ENCODE measurements around the gene DSCAML1.

DSCAML1 gene

DNA sequence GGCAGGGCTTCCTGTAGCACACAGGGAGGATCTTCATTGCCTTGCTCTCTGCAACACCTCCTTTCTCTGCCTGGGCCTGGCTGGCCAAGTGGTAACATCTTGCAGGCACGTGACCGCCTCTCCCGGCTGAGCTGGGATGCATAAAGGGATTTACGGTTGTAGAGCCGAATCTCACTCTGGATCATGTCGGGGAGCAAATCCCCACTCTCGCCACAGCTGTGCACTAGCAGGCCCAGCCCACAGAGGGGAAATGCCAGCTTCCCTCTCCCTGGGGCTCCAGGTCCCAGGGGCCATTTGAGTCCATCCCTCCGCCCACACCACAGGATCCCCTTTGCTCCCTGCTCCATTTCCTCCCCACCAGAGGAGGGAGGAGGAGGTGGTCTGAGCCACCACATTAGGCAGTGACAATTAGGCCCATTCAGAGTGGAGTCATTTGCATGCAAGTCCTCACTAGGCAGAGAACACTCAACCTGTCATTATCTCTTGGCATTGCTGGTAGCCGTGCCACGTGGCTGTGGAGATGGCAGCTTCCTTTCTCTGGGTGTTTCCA, 196.7 kb downstream of the DSCAML1 start:
- Histone ChIP-seq H3K4me3 (ENCODE audit: low read length) (no peak overlapping the region), H3K27ac (ENCODE audit: low read length) (no peak overlapping the region), H3K36me3 (ENCODE audit: control insufficient read depth, insufficient read depth, low read length) (no peaks in the 10 kb centered on the region), H3K27me3 (ENCODE audit: control insufficient read depth, insufficient read depth, low read length) (no peaks in the 10 kb centered on the region), H3K9me3 (ENCODE audit: control insufficient read depth, insufficient read depth, low read length) (no peaks in the 10 kb centered on the region), H3K4me1 (ENCODE audit: control insufficient read depth, insufficient read depth, low read length) (peaks cover 7% of the 10 kb centered on the region)
- no CpG with 5 or more reads among the region's 10 CpGs for WGBS (ENCODE audit: insufficient coverage, insufficient read length)
- no peak for DNase-seq (ENCODE audit: low read depth, low spot score)

DNA sequence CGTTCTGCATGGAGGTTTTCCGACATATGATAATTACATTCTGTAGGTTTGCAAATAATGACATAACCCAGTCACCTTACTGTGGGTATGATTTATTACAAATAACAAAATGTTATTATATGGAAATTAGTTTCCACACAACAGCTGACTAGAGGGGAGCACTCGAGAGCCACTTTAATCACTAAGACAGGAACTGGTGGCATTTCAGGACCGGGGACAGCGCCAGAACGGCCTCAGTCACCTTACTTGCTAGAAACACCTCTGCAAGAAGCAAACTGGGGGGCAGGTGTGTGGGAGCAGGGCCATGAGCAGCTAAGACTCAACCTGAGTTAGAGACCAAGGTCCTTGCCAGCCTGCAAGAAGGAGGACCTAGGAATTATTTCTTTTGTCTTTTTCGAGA, 199.9 kb downstream of the DSCAML1 start:
- H3K4me1 ChIP-seq (ENCODE audit: control insufficient read depth, insufficient read depth, low read length), result peaks cover 7% of the 10 kb centered on the region
- DNase-seq (ENCODE audit: low read depth, low spot score), result no peak
- no peaks in the 10 kb centered on the region for H3K9me3 ChIP-seq (ENCODE audit: control insufficient read depth, insufficient read depth, low read length)
- no CpG with 5 or more reads among the region's 7 CpGs for WGBS (ENCODE audit: insufficient coverage, insufficient read length)
- H3K27me3 ChIP-seq (ENCODE audit: control insufficient read depth, insufficient read depth, low read length), result no peaks in the 10 kb centered on the region
- H3K36me3 ChIP-seq (ENCODE audit: control insufficient read depth, insufficient read depth, low read length), result no peaks in the 10 kb centered on the region
- no peak overlapping the region for H3K27ac ChIP-seq (ENCODE audit: low read length)
- H3K4me3 ChIP-seq (ENCODE audit: low read length), result no peak overlapping the region

DNA sequence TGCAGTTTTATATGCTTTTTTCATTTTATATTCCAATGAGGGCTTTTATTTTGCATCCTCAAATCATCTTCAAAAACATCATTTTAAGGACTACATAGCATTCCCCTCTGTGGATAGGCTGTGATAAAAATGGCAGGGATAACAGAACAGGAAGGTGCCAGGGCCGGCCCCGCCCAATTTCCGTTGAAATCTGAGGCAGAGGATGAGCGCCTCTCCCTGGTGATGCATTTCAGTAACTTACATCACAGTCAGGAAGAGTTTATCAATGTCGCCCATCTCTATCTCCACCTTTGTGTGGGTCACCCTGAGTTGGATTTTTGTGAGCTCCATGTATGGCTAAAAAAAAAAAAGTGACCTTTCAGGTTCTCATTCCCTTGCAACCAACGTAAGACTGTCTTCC, 201.6 kb downstream of the DSCAML1 start:
- peaks cover 2% of the 10 kb centered on the region; the same call in 1 of the 2 replicates for H3K4me1 ChIP-seq (ENCODE audit: control insufficient read depth, insufficient read depth, low read length)
- no peak for DNase-seq (ENCODE audit: low read depth, low spot score)
- H3K27me3 ChIP-seq (ENCODE audit: control insufficient read depth, insufficient read depth, low read length), result no peaks in the 10 kb centered on the region
- H3K4me3 ChIP-seq (ENCODE audit: low read length), result no peak overlapping the region
- H3K36me3 ChIP-seq (ENCODE audit: control insufficient read depth, insufficient read depth, low read length), result no peaks in the 10 kb centered on the region
- H3K27ac ChIP-seq (ENCODE audit: low read length), result no peak overlapping the region
- no CpG with 5 or more reads among the region's 6 CpGs for WGBS (ENCODE audit: insufficient coverage, insufficient read length)
- H3K9me3 ChIP-seq (ENCODE audit: control insufficient read depth, insufficient read depth, low read length), result no peaks in the 10 kb centered on the region

DNA sequence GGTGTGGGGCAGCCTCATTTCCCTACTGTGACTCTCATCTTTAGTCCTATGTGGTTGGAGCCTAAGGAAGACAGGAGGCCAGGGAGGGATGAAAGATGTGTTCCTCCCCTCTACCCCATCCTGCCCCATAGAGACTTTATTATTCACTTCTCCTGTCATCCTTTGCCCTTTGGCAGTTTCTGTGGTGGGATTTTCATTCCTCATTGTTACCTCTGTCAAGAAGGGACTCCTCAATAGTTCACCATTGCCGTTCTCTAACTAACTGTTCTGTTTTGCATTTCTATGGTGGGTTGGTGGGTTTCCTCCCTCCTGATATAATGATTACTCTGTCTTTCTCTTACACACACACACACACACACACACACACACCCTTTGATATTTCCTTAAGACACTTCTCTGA, 202.3 kb downstream of the DSCAML1 start:
- DNase-seq (ENCODE audit: low read depth, low spot score), result no peak
- WGBS (ENCODE audit: insufficient coverage, insufficient read length), result no CpG with 5 or more reads among the region's 1 CpG
- H3K27ac ChIP-seq (ENCODE audit: low read length), result no peak overlapping the region
- H3K4me1 ChIP-seq (ENCODE audit: control insufficient read depth, insufficient read depth, low read length), result no peaks in the 10 kb centered on the region
- no peak overlapping the region for H3K4me3 ChIP-seq (ENCODE audit: low read length)
- no peaks in the 10 kb centered on the region for H3K36me3 ChIP-seq (ENCODE audit: control insufficient read depth, insufficient read depth, low read length)
- H3K9me3 ChIP-seq (ENCODE audit: control insufficient read depth, insufficient read depth, low read length), result no peaks in the 10 kb centered on the region
- H3K27me3 ChIP-seq (ENCODE audit: control insufficient read depth, insufficient read depth, low read length), result no peaks in the 10 kb centered on the region

GRCh38 chr11:117593065-117593464, 204.0 kb downstream of the DSCAML1 start:
- Histone ChIP-seq H3K36me3 (ENCODE audit: control insufficient read depth, insufficient read depth, low read length) (no peaks in the 10 kb centered on the region), H3K27ac (ENCODE audit: low read length) (no peak overlapping the region), H3K27me3 (ENCODE audit: control insufficient read depth, insufficient read depth, low read length) (no peaks in the 10 kb centered on the region), H3K4me1 (ENCODE audit: control insufficient read depth, insufficient read depth, low read length) (no peaks in the 10 kb centered on the region), H3K9me3 (ENCODE audit: control insufficient read depth, insufficient read depth, low read length) (no peaks in the 10 kb centered on the region), H3K4me3 (ENCODE audit: low read length) (no peak overlapping the region)
- WGBS (ENCODE audit: insufficient coverage, insufficient read length), result no CpG with 5 or more reads among the region's 10 CpGs
- DNase-seq (ENCODE audit: low read depth, low spot score), result no peak

DNA sequence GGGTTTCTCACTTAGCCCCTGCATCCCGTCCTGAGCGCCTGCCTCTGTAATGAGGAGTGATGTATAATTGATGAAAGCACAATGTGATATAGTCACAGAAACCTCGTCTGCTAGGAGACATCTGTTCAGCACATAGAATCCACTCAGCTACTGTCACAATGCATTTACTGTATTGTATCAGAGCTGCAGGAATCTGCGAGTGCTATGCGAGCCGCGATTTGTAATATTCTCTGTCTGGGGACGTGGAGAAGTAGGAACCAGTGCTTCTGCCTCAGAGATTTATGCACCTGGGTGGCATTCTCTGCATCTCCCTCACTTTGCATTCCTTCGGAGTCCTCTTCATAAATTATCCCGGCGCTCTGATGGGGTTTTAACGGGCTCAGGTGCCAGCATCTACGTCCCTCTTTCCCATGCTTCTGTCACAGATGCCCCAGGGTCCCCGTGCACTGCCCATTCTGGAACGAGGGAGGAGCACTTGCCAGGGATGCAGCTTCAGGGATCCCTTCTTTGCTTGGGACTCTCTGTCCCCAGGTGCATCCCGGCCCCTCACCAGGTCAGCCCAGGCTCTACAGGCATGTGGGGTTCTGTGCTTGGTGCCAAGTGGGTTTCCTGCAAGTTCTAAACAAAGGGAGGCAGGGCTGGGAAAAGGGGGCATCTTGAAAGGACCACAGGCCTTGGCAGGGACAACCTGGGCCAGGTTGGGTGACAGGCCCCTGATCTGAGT, 205.5 kb downstream of the DSCAML1 start:
- Histone ChIP-seq H3K27me3 (ENCODE audit: control insufficient read depth, insufficient read depth, low read length) (no peaks in the 10 kb centered on the region), H3K36me3 (ENCODE audit: control insufficient read depth, insufficient read depth, low read length) (no peaks in the 10 kb centered on the region)
- WGBS (ENCODE audit: insufficient coverage, insufficient read length), result no CpG with 5 or more reads among the region's 16 CpGs

DNA sequence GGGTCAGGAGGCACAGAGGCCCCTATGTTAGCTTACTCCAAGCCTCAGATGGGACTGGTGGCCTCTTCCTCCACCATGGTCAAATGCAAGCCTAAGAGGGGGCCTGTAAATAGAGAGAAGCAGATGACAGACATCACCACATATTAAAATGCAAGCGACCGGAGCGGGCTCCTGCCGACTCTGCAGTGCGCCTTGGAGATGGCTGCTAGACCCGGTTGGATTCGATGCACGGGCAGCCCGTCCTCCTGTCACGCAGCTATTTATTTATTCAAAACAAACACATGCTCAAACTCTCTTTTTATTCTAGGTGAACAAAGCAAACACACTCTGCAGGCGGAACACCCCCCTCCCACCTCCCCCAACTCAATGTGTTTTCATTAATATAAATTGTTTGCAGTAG, 208.0 kb downstream of the DSCAML1 start:
- no peak for DNase-seq (ENCODE audit: low read depth, low spot score)
- H3K9me3 ChIP-seq (ENCODE audit: control insufficient read depth, insufficient read depth, low read length), result no peaks in the 10 kb centered on the region
- H3K4me1 ChIP-seq (ENCODE audit: control insufficient read depth, insufficient read depth, low read length), result peaks cover 1% of the 10 kb centered on the region; the same call in 1 of the 2 replicates
- H3K36me3 ChIP-seq (ENCODE audit: control insufficient read depth, insufficient read depth, low read length), result no peaks in the 10 kb centered on the region
- WGBS (ENCODE audit: insufficient coverage, insufficient read length), result no CpG with 5 or more reads among the region's 11 CpGs
- peaks cover 5% of the 10 kb centered on the region for H3K27me3 ChIP-seq (ENCODE audit: control insufficient read depth, insufficient read depth, low read length)
- H3K27ac ChIP-seq (ENCODE audit: low read length), result no peak overlapping the region
- no peak overlapping the region for H3K4me3 ChIP-seq (ENCODE audit: low read length)

More for the DNA sequence above, 205.5 kb downstream of the DSCAML1 start:
- DNase-seq (ENCODE audit: low read depth, low spot score), result no peak
- Histone ChIP-seq H3K9me3 (ENCODE audit: control insufficient read depth, insufficient read depth, low read length) (no peaks in the 10 kb centered on the region), H3K4me3 (ENCODE audit: low read length) (no peak overlapping the region), H3K27ac (ENCODE audit: low read length) (no peak overlapping the region), H3K4me1 (ENCODE audit: control insufficient read depth, insufficient read depth, low read length) (no peaks in the 10 kb centered on the region)

DNA sequence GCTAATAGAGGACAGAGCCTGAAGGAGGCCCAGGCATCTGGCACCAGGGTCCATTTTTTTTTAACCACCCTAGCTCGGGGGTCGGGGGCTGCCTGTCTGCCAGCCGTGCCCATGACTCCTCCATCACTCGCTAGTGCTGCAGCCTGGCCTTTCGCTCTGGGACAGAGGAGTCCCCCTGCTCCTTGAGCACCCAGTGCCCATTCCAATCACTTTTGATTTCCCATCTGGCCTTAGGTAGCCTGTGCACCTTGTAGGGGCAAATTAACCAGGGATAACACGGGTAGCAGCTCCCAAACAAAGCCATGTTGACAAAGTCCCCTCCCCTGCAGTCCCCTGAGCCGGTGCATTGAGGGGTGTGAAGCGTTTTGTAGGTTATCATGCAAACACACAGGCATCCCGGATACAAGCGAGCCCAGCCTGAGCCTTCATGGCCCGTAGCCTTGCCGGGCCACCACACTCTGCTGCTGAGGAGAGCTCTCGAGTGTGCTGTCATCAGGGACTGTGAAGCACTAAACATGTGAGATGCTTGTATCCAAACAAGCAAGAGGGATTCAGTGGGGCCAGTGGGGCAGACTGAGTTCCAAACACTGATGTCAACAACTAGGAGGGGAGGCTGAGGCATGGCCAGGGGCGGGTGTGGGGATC, 208.7 kb downstream of the DSCAML1 start:
- H3K4me3 ChIP-seq (ENCODE audit: low read length), result no peak overlapping the region
- peaks cover 2% of the 10 kb centered on the region; the same call in 1 of the 2 replicates for H3K4me1 ChIP-seq (ENCODE audit: control insufficient read depth, insufficient read depth, low read length)
- no peak overlapping the region for H3K27ac ChIP-seq (ENCODE audit: low read length)
- no peaks in the 10 kb centered on the region for H3K9me3 ChIP-seq (ENCODE audit: control insufficient read depth, insufficient read depth, low read length)
- peaks cover 5% of the 10 kb centered on the region for H3K27me3 ChIP-seq (ENCODE audit: control insufficient read depth, insufficient read depth, low read length)
- DNase-seq (ENCODE audit: low read depth, low spot score), result no peak
- no peaks in the 10 kb centered on the region for H3K36me3 ChIP-seq (ENCODE audit: control insufficient read depth, insufficient read depth, low read length)
- WGBS (ENCODE audit: insufficient coverage, insufficient read length), result no CpG with 5 or more reads among the region's 14 CpGs

- Histone ChIP-seq H3K36me3 (ENCODE audit: control insufficient read depth, insufficient read depth, low read length) (no peaks in the 10 kb centered on the region), H3K4me3 (ENCODE audit: low read length) (no peak overlapping the region), H3K9me3 (ENCODE audit: control insufficient read depth, insufficient read depth, low read length) (no peaks in the 10 kb centered on the region), H3K4me1 (ENCODE audit: control insufficient read depth, insufficient read depth, low read length) (peaks cover 2% of the 10 kb centered on the region; the same call in 1 of the 2 replicates), H3K27me3 (ENCODE audit: control insufficient read depth, insufficient read depth, low read length) (peaks cover 5% of the 10 kb centered on the region), H3K27ac (ENCODE audit: low read length) (no peak overlapping the region)
- no peak for DNase-seq (ENCODE audit: low read depth, low spot score)
- WGBS (ENCODE audit: insufficient coverage, insufficient read length), result no CpG with 5 or more reads among the region's 6 CpGs
Observed at GRCh38 chr11:117587416-117587815, 209.6 kb downstream of the DSCAML1 start.

GRCh38 chr11:117586392-117586791, 210.6 kb downstream of the DSCAML1 start:
- Histone ChIP-seq H3K4me3 (ENCODE audit: low read length) (no peak overlapping the region), H3K27me3 (ENCODE audit: control insufficient read depth, insufficient read depth, low read length) (peaks cover 5% of the 10 kb centered on the region), H3K4me1 (ENCODE audit: control insufficient read depth, insufficient read depth, low read length) (peaks cover 2% of the 10 kb centered on the region; the same call in 1 of the 2 replicates), H3K36me3 (ENCODE audit: control insufficient read depth, insufficient read depth, low read length) (no peaks in the 10 kb centered on the region), H3K9me3 (ENCODE audit: control insufficient read depth, insufficient read depth, low read length) (no peaks in the 10 kb centered on the region), H3K27ac (ENCODE audit: low read length) (no peak overlapping the region)
- no peak for DNase-seq (ENCODE audit: low read depth, low spot score)
- WGBS (ENCODE audit: insufficient coverage, insufficient read length), result no CpG with 5 or more reads among the region's 5 CpGs

All from iPS DF 6.9 (cell line).